Measurements from ENCODE around the gene TRAPPC10. TPM values are rescaled to one million over a fixed set of nuclear protein-coding genes. Genes with fewer than 3 reads are reported as not detected.

Gene TRAPPC10
- total RNA-seq, 1 donor from 2014 or later, result 95.3 TPM

GRCh38 chr21:44035244-44035643, 23.1 kb downstream of the TRAPPC10 start:
- Mint-ChIP-seq H3K27me3 (ENCODE audit: insufficient read depth) (no peaks in the 10 kb centered on the region), H3K4me1 (ENCODE audit: low read depth) (peaks cover 11% of the 10 kb centered on the region), H3K4me3 (no peak overlapping the region), H3K36me3 (ENCODE audit: low read depth) (peaks cover 47% of the 10 kb centered on the region), H3K27ac (no peak overlapping the region), H3K9me3 (no peaks in the 10 kb centered on the region)
- intact Hi-C loops (cut with micrococcal nuclease), result loop anchor here (10.0 kb wide), 1 partner anchor 1020 kb away; no protein-coding TSS in a partner anchor
- no peak for DNase-seq (ENCODE audit: low spot score)

GRCh38 chr21:44038063-44038462, 26.0 kb downstream of the TRAPPC10 start:
- H3K9me3 Mint-ChIP-seq, result no peaks in the 10 kb centered on the region
- peaks cover 44% of the 10 kb centered on the region for H3K36me3 Mint-ChIP-seq (ENCODE audit: low read depth)
- H3K27me3 Mint-ChIP-seq (ENCODE audit: insufficient read depth), result no peaks in the 10 kb centered on the region
- no peak overlapping the region for H3K27ac Mint-ChIP-seq
- no peak overlapping the region for H3K4me3 Mint-ChIP-seq
- H3K4me1 Mint-ChIP-seq (ENCODE audit: low read depth), result peaks cover 11% of the 10 kb centered on the region
- no peak for DNase-seq (ENCODE audit: low spot score)
- intact Hi-C loops (cut with micrococcal nuclease), result loop anchor here (10.0 kb wide), 1 partner anchor 1023 kb away; no protein-coding TSS in a partner anchor

GRCh38 chr21:44039828-44040227, 27.7 kb downstream of the TRAPPC10 start:
- H3K4me3 Mint-ChIP-seq, result no peak overlapping the region
- no peaks in the 10 kb centered on the region for H3K9me3 Mint-ChIP-seq
- no peaks in the 10 kb centered on the region for H3K27me3 Mint-ChIP-seq (ENCODE audit: insufficient read depth)
- intact Hi-C loops (cut with micrococcal nuclease), result loop anchor here (10.0 kb wide), 1 partner anchor 1025 kb away; no protein-coding TSS in a partner anchor
- DNase-seq (ENCODE audit: low spot score), result no peak
- H3K36me3 Mint-ChIP-seq (ENCODE audit: low read depth), result peaks cover 32% of the 10 kb centered on the region
- H3K27ac Mint-ChIP-seq, result no peak overlapping the region
- peaks cover 24% of the 10 kb centered on the region for H3K4me1 Mint-ChIP-seq (ENCODE audit: low read depth)

- H3K36me3 Mint-ChIP-seq (ENCODE audit: low read depth), result peaks cover 20% of the 10 kb centered on the region
- no peaks in the 10 kb centered on the region for H3K9me3 Mint-ChIP-seq
- intact Hi-C loops (cut with micrococcal nuclease), result loop anchor here (2.0 kb wide), 1 partner anchor 19 kb away; no protein-coding TSS in a partner anchor
- H3K4me3 Mint-ChIP-seq, result no peak overlapping the region
- H3K27me3 Mint-ChIP-seq (ENCODE audit: insufficient read depth), result no peaks in the 10 kb centered on the region
- no peak overlapping the region for H3K27ac Mint-ChIP-seq
- no peak for DNase-seq (ENCODE audit: low spot score)
- H3K4me1 Mint-ChIP-seq (ENCODE audit: low read depth), result peaks cover 24% of the 10 kb centered on the region
Observed at GRCh38 chr21:44043613-44044012, 31.5 kb downstream of the TRAPPC10 start.

GRCh38 chr21:44046734-44047133, 34.6 kb downstream of the TRAPPC10 start:
- H3K36me3 Mint-ChIP-seq (ENCODE audit: low read depth), result peaks cover 19% of the 10 kb centered on the region
- no peak for DNase-seq (ENCODE audit: low spot score)
- H3K4me1 Mint-ChIP-seq (ENCODE audit: low read depth), result peaks cover 26% of the 10 kb centered on the region
- intact Hi-C loops (cut with micrococcal nuclease), result no loop called here
- H3K27ac Mint-ChIP-seq, result no peak overlapping the region
- H3K27me3 Mint-ChIP-seq (ENCODE audit: insufficient read depth), result no peaks in the 10 kb centered on the region
- no peaks in the 10 kb centered on the region for H3K9me3 Mint-ChIP-seq
- no peak overlapping the region for H3K4me3 Mint-ChIP-seq

GRCh38 chr21:44047996-44048560, 36.0 kb downstream of the TRAPPC10 start:
- DNase-seq (ENCODE audit: low spot score), result no peak
- no peaks in the 10 kb centered on the region for H3K27me3 Mint-ChIP-seq (ENCODE audit: insufficient read depth)
- H3K9me3 Mint-ChIP-seq, result no peaks in the 10 kb centered on the region
- H3K36me3 Mint-ChIP-seq (ENCODE audit: low read depth), result peaks cover 22% of the 10 kb centered on the region
- H3K4me1 Mint-ChIP-seq (ENCODE audit: low read depth), result peaks cover 21% of the 10 kb centered on the region
- peak overlapping the region; percentile 67 for H3K27ac Mint-ChIP-seq
- intact Hi-C loops (cut with micrococcal nuclease), result no loop called here
- H3K4me3 Mint-ChIP-seq, result no peak overlapping the region

GRCh38 chr21:44049182-44049581, 37.1 kb downstream of the TRAPPC10 start:
- Mint-ChIP-seq H3K4me1 (ENCODE audit: low read depth) (peaks cover 17% of the 10 kb centered on the region), H3K27me3 (ENCODE audit: insufficient read depth) (no peaks in the 10 kb centered on the region), H3K36me3 (ENCODE audit: low read depth) (peaks cover 25% of the 10 kb centered on the region), H3K27ac (peak overlapping the region; percentile 80), H3K9me3 (no peaks in the 10 kb centered on the region), H3K4me3 (no peak overlapping the region)
- intact Hi-C loops (cut with micrococcal nuclease), result no loop called here
- DNase-seq (ENCODE audit: low spot score), result no peak

GRCh38 chr21:44049606-44050005, 37.5 kb downstream of the TRAPPC10 start:
- DNase-seq (ENCODE audit: low spot score), result no peak
- intact Hi-C loops (cut with micrococcal nuclease), result no loop called here
- Mint-ChIP-seq H3K27me3 (ENCODE audit: insufficient read depth) (no peaks in the 10 kb centered on the region), H3K36me3 (ENCODE audit: low read depth) (peaks cover 26% of the 10 kb centered on the region), H3K4me1 (ENCODE audit: low read depth) (peaks cover 16% of the 10 kb centered on the region), H3K9me3 (no peaks in the 10 kb centered on the region), H3K4me3 (no peak overlapping the region), H3K27ac (peak overlapping the region; percentile 80)

- H3K4me1 Mint-ChIP-seq (ENCODE audit: low read depth), result peaks cover 19% of the 10 kb centered on the region
- no peaks in the 10 kb centered on the region for H3K27me3 Mint-ChIP-seq (ENCODE audit: insufficient read depth)
- no peak overlapping the region for H3K4me3 Mint-ChIP-seq
- H3K36me3 Mint-ChIP-seq (ENCODE audit: low read depth), result peaks cover 28% of the 10 kb centered on the region
- H3K9me3 Mint-ChIP-seq, result no peaks in the 10 kb centered on the region
- no peak overlapping the region for H3K27ac Mint-ChIP-seq
- intact Hi-C loops (cut with micrococcal nuclease), result no loop called here
- no peak for DNase-seq (ENCODE audit: low spot score)
Observed at GRCh38 chr21:44050276-44050675, 38.2 kb downstream of the TRAPPC10 start.

GRCh38 chr21:44051462-44051941, 39.4 kb downstream of the TRAPPC10 start:
- Mint-ChIP-seq H3K27ac (no peak overlapping the region), H3K27me3 (ENCODE audit: insufficient read depth) (no peaks in the 10 kb centered on the region), H3K9me3 (no peaks in the 10 kb centered on the region), H3K36me3 (ENCODE audit: low read depth) (peaks cover 36% of the 10 kb centered on the region), H3K4me3 (no peak overlapping the region), H3K4me1 (ENCODE audit: low read depth) (peaks cover 28% of the 10 kb centered on the region)
- intact Hi-C loops (cut with micrococcal nuclease), result no loop called here
- DNase-seq (ENCODE audit: low spot score), result no peak

GRCh38 chr21:44052071-44052829, 40.1 kb downstream of the TRAPPC10 start:
- intact Hi-C loops (cut with micrococcal nuclease), result no loop called here
- no peak overlapping the region for H3K4me3 Mint-ChIP-seq
- DNase-seq (ENCODE audit: low spot score), result no peak
- peaks cover 41% of the 10 kb centered on the region for H3K36me3 Mint-ChIP-seq (ENCODE audit: low read depth)
- H3K4me1 Mint-ChIP-seq (ENCODE audit: low read depth), result peaks cover 35% of the 10 kb centered on the region
- H3K9me3 Mint-ChIP-seq, result no peaks in the 10 kb centered on the region
- H3K27ac Mint-ChIP-seq, result peak overlapping the region; percentile 18
- H3K27me3 Mint-ChIP-seq (ENCODE audit: insufficient read depth), result no peaks in the 10 kb centered on the region

- intact Hi-C loops (cut with micrococcal nuclease), result no loop called here
- peaks cover 39% of the 10 kb centered on the region for H3K4me1 Mint-ChIP-seq (ENCODE audit: low read depth)
- DNase-seq (ENCODE audit: low spot score), result no peak
- peaks cover 38% of the 10 kb centered on the region for H3K36me3 Mint-ChIP-seq (ENCODE audit: low read depth)
- H3K4me3 Mint-ChIP-seq, result no peak overlapping the region
- no peaks in the 10 kb centered on the region for H3K27me3 Mint-ChIP-seq (ENCODE audit: insufficient read depth)
- H3K9me3 Mint-ChIP-seq, result no peaks in the 10 kb centered on the region
- peak overlapping the region; percentile 69 for H3K27ac Mint-ChIP-seq
Observed at GRCh38 chr21:44052830-44053226, 40.7 kb downstream of the TRAPPC10 start.

- peaks cover 47% of the 10 kb centered on the region for H3K4me1 Mint-ChIP-seq (ENCODE audit: low read depth)
- intact Hi-C loops (cut with micrococcal nuclease), result no loop called here
- H3K27ac Mint-ChIP-seq, result peak overlapping the region; percentile 32
- H3K9me3 Mint-ChIP-seq, result no peaks in the 10 kb centered on the region
- no peak overlapping the region for H3K4me3 Mint-ChIP-seq
- peaks cover 41% of the 10 kb centered on the region for H3K36me3 Mint-ChIP-seq (ENCODE audit: low read depth)
- no peaks in the 10 kb centered on the region for H3K27me3 Mint-ChIP-seq (ENCODE audit: insufficient read depth)
- DNase-seq (ENCODE audit: low spot score), result no peak
Observed at GRCh38 chr21:44053567-44053966, 41.5 kb downstream of the TRAPPC10 start.
